OCI-LY7 (cell line): ENCODE data around the gene LAMP5. TPM values are rescaled to one million over a fixed set of nuclear protein-coding genes. Genes with fewer than 3 reads are reported as not detected.

Experiments used
- BruUV-seq: library from RNA; stranded (reverse); fragments of 400-500 nt; replicated peaks from 2 replicates; lab custom pipeline; 2021; lab: Mats Ljungman, UMichigan
- CTCF ChIA-PET: fragments of 300-600 bp; sonication (Branson Sonifier 250); formaldehyde crosslinking; loops from one replicate; lab custom pipeline; 2022; ENCODE audit warnings: antibody characterized with exemption; ENCODE audit not compliant: unreplicated experiment; lab: Charles Lee
- POLR2A ChIA-PET: fragments of 300-600 bp; sonication (Branson Sonifier 250); formaldehyde crosslinking; loops from one replicate; lab custom pipeline; 2022; ENCODE audit warnings: antibody characterized with exemption; lab: Charles Lee
- DNase-seq: peaks from one replicate; pipeline ENCODE4 v3.0.0-alpha.2; 2015; ENCODE audit warnings: low spot score
- H2AFZ ChIP-seq: fragments of 200-600 bp; sonication (generic), shearing (Covaris generic); 2 replicates; pipeline ENCODE4 v1.6.1; 2014; ENCODE audit warnings: mild to moderate bottlenecking, antibody characterized with exemption, low read length, moderate library complexity
- H3K27ac ChIP-seq: fragments of 200-600 bp; sonication (generic); 2 replicates; pipeline ENCODE4 v1.5.1; 2014; ENCODE audit warnings: mixed run types, low read depth, mild to moderate bottlenecking, moderate library complexity, low read length, inconsistent platforms; ENCODE audit not compliant: poor library complexity, severe bottlenecking
- H3K36me3 ChIP-seq: fragments of 200-600 bp; sonication (generic); 2 replicates; pipeline ENCODE4 v1.6.1; 2014; ENCODE audit warnings: mild to moderate bottlenecking, antibody characterized with exemption, low read length, moderate library complexity, mixed read lengths; ENCODE audit not compliant: insufficient read depth
- H3K4me1 ChIP-seq: fragments of 200-600 bp; sonication (generic); 2 replicates; pipeline ENCODE4 v1.5.1; 2014; ENCODE audit warnings: mild to moderate bottlenecking, low read length; ENCODE audit not compliant: insufficient read depth, poor library complexity, severe bottlenecking
- H3K4me2 ChIP-seq: fragments of 200-600 bp; sonication (generic); 2 replicates; pipeline ENCODE4 v1.6.1; 2014; ENCODE audit warnings: mild to moderate bottlenecking, low read length
- H3K4me3 ChIP-seq: fragments of 200-600 bp; sonication (generic); 2 replicates; pipeline ENCODE4 v1.5.1; 2014; ENCODE audit warnings: mild to moderate bottlenecking, low read depth, low read length; ENCODE audit not compliant: poor library complexity, severe bottlenecking
- H3K79me2 ChIP-seq: fragments of 200-600 bp; sonication (generic); 2 replicates; pipeline ENCODE4 v1.6.1; 2016; ENCODE audit warnings: low read depth, mild to moderate bottlenecking, low read length, moderate library complexity, mixed read lengths; ENCODE audit not compliant: insufficient read depth
- H3K9me2 ChIP-seq: fragments of 200-600 bp; sonication (generic); 2 replicates; pipeline ENCODE4 v1.6.1; 2016; ENCODE audit warnings: mild to moderate bottlenecking, low read length, mixed read lengths; ENCODE audit not compliant: insufficient read depth
- H3K9me3 ChIP-seq: fragments of 200-600 bp; sonication (generic); 2 replicates; pipeline ENCODE4 v1.6.1; 2014; ENCODE audit warnings: mild to moderate bottlenecking, mixed run types, low read length, mixed read lengths
- H4K20me1 ChIP-seq: fragments of 200-600 bp; sonication (generic); 2 replicates; pipeline ENCODE4 v1.6.1; 2014; ENCODE audit warnings: mild to moderate bottlenecking, antibody characterized with exemption, low read length, moderate library complexity, mixed read lengths; ENCODE audit not compliant: insufficient read depth
- CTCF ChIP-seq: fragments of 200-600 bp; sonication (generic); conservative IDR thresholded peaks from 2 replicates; pipeline ENCODE4 v1.5.1; 2014; ENCODE audit warnings: mild to moderate bottlenecking, antibody characterized with exemption, low read length, moderate library complexity, mixed read lengths
- EZH2phosphoT487 ChIP-seq: fragments of 200-600 bp; sonication (generic); IDR thresholded peaks from 2 replicates; pipeline ENCODE4 v1.6.1; 2018; ENCODE audit warnings: low read depth, borderline replicate concordance, mild to moderate bottlenecking, mixed run types, antibody characterized with exemption, low read length, moderate library complexity, mixed read lengths
- intact Hi-C: fragments of 100-400 bp; cut with micrococcal nuclease; formaldehyde crosslinking; loops from one replicate; pipeline ENCODE4 v1.10.0; 2022; ENCODE audit not compliant: unreplicated experiment
- total RNA-seq, 2 experiments: library from RNA; depleted of rRNA in 1 of 2; stranded (reverse); fragments of >200 nt in 1 of 2; shearing (Covaris generic) in 1 of 2; gene quantifications; 2 replicates each; pipeline ENCODE4 v1.2.3, GENCODE V29; 2014 to 2022

LAMP5 gene
- total RNA-seq, 2 experiments from 2014 or later, result not detected

- TF ChIP-seq EZH2phosphoT487, result no peak
- TF ChIP-seq CTCF, result no peak
- no peaks in the 10 kb centered on the region for H3K36me3 ChIP-seq
- H3K79me2 ChIP-seq, result no peaks in the 10 kb centered on the region
- no peak overlapping the region for H3K27ac ChIP-seq
- no peak overlapping the region for H3K4me3 ChIP-seq
- H3K4me1 ChIP-seq, result peaks cover 5% of the 10 kb centered on the region
- BruUV-seq, result no TSS peak
- CTCF ChIA-PET, result no interaction called here
- POLR2A ChIA-PET, result no interaction called here
- no peak overlapping the region for H2AFZ ChIP-seq
- H3K9me3 ChIP-seq, result no peaks in the 10 kb centered on the region
- no peaks in the 10 kb centered on the region for H4K20me1 ChIP-seq
- H3K4me2 ChIP-seq, result no peak overlapping the region
- intact Hi-C loops, result no loop called here
- no peak for DNase-seq
- no peaks in the 10 kb centered on the region for H3K9me2 ChIP-seq
Measured at GRCh38 chr20:9508696-9509178, 5.7 kb upstream of the LAMP5 start.

GRCh38 chr20:9509246-9509645, 5.1 kb upstream of the LAMP5 start:
- Histone ChIP-seq H3K27ac (no peak overlapping the region), H3K4me2 (no peak overlapping the region), H3K79me2 (no peaks in the 10 kb centered on the region), H3K4me1 (peaks cover 5% of the 10 kb centered on the region), H2AFZ (no peak overlapping the region), H3K36me3 (no peaks in the 10 kb centered on the region), H3K9me2 (no peaks in the 10 kb centered on the region), H3K9me3 (no peaks in the 10 kb centered on the region), H4K20me1 (no peaks in the 10 kb centered on the region), H3K4me3 (no peak overlapping the region)
- no peak for DNase-seq
- TF ChIP-seq EZH2phosphoT487 (no peak), CTCF (no peak)
- POLR2A ChIA-PET, result no interaction called here
- intact Hi-C loops, result no loop called here
- CTCF ChIA-PET, result no interaction called here
- no TSS peak for BruUV-seq

- Histone ChIP-seq H3K36me3 (no peaks in the 10 kb centered on the region), H3K9me3 (no peaks in the 10 kb centered on the region), H3K4me1 (peaks cover 5% of the 10 kb centered on the region), H3K9me2 (no peaks in the 10 kb centered on the region), H2AFZ (no peak overlapping the region), H3K4me2 (peak overlapping the region; percentile 15), H3K27ac (no peak overlapping the region), H4K20me1 (no peaks in the 10 kb centered on the region), H3K79me2 (no peaks in the 10 kb centered on the region), H3K4me3 (no peak overlapping the region)
- no TSS peak for BruUV-seq
- no peak for TF ChIP-seq CTCF
- no peak for TF ChIP-seq EZH2phosphoT487
- ChIA-PET CTCF (no interaction called here), POLR2A (interaction anchor here (0.6 kb wide), 1 partner anchor 550 kb away, joined by 3 read pairs; no protein-coding TSS in a partner anchor)
- DNase-seq, result peak; percentile 1
- intact Hi-C loops, result no loop called here
Measured at GRCh38 chr20:9510911-9511310, 3.5 kb upstream of the LAMP5 start.
